ENCODE results near the gene YPEL1. TPM values are rescaled to one million over a fixed set of nuclear protein-coding genes. Genes with fewer than 3 reads are reported as not detected.

Gene YPEL1
- total RNA-seq, 4 donors from 2014 or later = 2.3 to 13.7 (median 7.6) TPM

DNA sequence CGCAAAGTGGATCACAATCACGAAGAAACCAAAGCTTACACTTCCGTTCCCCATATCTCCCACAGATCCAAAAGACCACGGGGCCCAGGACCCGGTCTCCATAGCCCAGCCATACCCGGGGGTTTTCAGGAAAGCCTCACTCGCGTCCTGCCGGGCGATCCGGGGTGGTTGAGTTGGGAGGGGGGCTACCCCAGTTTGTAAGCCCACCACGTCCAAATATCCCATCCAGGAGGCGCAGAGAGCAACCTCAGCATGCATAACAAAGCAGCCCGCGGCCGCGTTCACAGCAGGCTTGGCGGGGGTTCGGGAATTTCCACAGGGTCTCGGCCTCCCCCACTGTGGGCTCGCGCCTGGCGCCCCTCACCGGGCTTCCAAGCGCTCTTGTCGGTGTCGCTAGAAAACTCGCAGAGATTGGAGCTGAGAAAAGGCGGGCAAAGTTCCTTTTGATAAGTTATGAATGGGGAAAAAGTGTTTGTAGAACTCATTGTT, 84.0 kb downstream of the YPEL1 start:
- Histone ChIP-seq H3K4me3 (peak overlapping the region; percentile 44 to 46), H3K27ac (no peak overlapping the region), H3K27me3 (no peaks in the 10 kb centered on the region), H3K36me3 (no peaks in the 10 kb centered on the region), H3K9me3 (no peaks in the 10 kb centered on the region), H3K4me1 (peaks cover 0 to 7% of the 10 kb centered on the region in 2 donors)
- DNase-seq = no peak
- no peak for TF ChIP-seq POLR2A (IDR thresholded peaks at IDR 0.05)
- intact Hi-C loops (cut with DNase I; ENCODE audit: low total_unique reads) = no loop called here

DNA sequence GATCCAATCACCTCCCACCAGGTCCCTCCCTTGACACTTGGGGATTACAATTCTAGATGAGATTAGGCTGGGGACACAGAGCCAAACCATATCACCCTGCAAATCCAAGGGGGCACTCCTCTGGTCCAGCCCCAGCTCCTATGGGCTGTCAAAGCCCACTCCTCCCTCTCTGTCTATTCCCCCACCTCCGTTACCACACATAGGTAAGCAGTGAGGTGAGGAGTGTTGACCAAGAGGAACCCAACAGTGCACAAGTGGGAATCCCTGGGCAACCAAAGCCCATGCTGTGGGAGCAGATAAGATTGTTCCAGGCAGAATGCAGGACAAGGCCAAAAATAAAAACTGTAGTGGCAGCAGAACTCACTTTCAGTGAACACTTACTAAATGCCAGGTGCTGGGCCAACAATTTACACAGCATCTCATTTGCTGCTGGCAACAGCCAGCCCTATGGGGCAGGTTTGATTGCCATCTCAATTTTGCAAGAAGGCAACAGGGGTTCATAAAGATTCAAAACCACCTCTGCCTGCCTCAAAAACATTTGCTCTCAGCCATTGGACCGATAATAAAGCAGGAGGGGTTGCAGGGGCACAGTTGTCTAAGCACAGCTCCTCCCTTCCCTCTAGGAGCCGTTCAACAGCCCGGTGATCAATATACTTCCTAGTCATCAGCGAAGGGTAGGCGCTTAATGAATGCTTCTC, 84.6 kb downstream of the YPEL1 start:
- Histone ChIP-seq H3K27me3 (no peaks in the 10 kb centered on the region), H3K27ac (no peak overlapping the region), H3K4me1 (peaks cover 0 to 7% of the 10 kb centered on the region in 2 donors), H3K4me3 (no peak overlapping the region), H3K9me3 (no peaks in the 10 kb centered on the region), H3K36me3 (no peaks in the 10 kb centered on the region)
- no peak for DNase-seq
- TF ChIP-seq, protein P1, sequence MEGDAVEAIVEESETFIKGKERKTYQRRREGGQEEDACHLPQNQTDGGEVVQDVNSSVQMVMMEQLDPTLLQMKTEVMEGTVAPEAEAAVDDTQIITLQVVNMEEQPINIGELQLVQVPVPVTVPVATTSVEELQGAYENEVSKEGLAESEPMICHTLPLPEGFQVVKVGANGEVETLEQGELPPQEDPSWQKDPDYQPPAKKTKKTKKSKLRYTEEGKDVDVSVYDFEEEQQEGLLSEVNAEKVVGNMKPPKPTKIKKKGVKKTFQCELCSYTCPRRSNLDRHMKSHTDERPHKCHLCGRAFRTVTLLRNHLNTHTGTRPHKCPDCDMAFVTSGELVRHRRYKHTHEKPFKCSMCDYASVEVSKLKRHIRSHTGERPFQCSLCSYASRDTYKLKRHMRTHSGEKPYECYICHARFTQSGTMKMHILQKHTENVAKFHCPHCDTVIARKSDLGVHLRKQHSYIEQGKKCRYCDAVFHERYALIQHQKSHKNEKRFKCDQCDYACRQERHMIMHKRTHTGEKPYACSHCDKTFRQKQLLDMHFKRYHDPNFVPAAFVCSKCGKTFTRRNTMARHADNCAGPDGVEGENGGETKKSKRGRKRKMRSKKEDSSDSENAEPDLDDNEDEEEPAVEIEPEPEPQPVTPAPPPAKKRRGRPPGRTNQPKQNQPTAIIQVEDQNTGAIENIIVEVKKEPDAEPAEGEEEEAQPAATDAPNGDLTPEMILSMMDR (IDR thresholded peaks at IDR 0.05) = no peak
- TF ChIP-seq POLR2A (IDR thresholded peaks at IDR 0.05) = no peak
- intact Hi-C loops (cut with DNase I; ENCODE audit: low total_unique reads) = no loop called here

DNA sequence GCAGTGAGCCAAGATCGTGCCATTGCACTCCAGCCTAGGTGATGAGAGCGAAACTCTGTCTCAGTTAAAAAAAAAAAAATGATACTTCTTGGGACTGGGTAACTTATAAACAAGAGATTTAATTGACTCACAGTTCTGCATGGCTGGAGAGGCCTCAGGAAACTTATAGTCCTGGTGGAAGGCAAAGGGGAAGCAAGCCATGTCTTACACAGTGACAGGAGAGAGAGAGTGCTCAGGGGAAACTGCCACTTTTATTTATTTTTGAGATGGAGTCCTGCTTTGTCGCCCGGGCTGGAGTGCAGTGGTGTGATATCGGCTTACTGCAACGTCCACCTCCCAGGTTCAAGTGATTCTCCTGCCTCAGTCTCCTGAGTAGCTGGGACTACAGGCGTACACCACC, 85.3 kb downstream of the YPEL1 start:
- Histone ChIP-seq H3K9me3 (no peaks in the 10 kb centered on the region), H3K36me3 (no peaks in the 10 kb centered on the region), H3K27me3 (no peaks in the 10 kb centered on the region), H3K4me1 (peaks cover 0 to 7% of the 10 kb centered on the region in 2 donors), H3K27ac (no peak overlapping the region), H3K4me3 (no peak overlapping the region)
- intact Hi-C loops (cut with DNase I; ENCODE audit: low total_unique reads) = no loop called here
- TF ChIP-seq POLR2A (IDR thresholded peaks at IDR 0.05) = no peak
- TF ChIP-seq, protein P1 (IDR thresholded peaks at IDR 0.05) = no peak
- no peak for DNase-seq

MicroRNAs encoded within 50 kb of the gene (microRNA counts, 767-probe panel; counts per million panel counts)
- microRNA hsa-miR-130b-3p (0 to 2,437 counts per million in 2 donors), microRNA hsa-miR-301b (0 counts per million in 2 donors)

Small RNAs within 50 kb of the gene (microRNA-seq; reads per million reads assigned to microRNA genes)
- 108 reads per million, percentile 56 among the genes with 10 or more reads in this experiment for gene MIR130B (ENCODE audit: borderline microRNAs expressed, borderline replicate concordance)
- not detected for gene MIR301B (ENCODE audit: borderline microRNAs expressed, borderline replicate concordance)

Small RNAs within 50 kb of the gene (small RNA-seq; reads per million reads assigned to genes)
- gene MIR301B = not detected
- not detected for gene RN7SL280P

Other genes starting within 250 kb of the YPEL1 start
- gene RIMBP3C, start 184.3 kb downstream of the YPEL1 start, total RNA-seq = not detected
- 10 to 100 TPM; 12.1 to 41.6 (median 24.1) TPM for gene UBE2L3, start 168.1 kb downstream of the YPEL1 start, total RNA-seq
- gene YDJC, start 105.8 kb downstream of the YPEL1 start, total RNA-seq = 10 to 100 TPM; 10.9 to 42.5 (median 16.0) TPM
- 1 to 10 TPM in 2 of 4 donors, not detected in 2; 1.5 to 3.5 TPM for gene CCDC116, start 103.0 kb downstream of the YPEL1 start, total RNA-seq
- gene SDF2L1, start 93.5 kb downstream of the YPEL1 start, total RNA-seq = 10 to 100 TPM in 2 of 4 donors, 1 to 10 TPM in 2; 1.8 to 22.4 (median 11.3) TPM
- 10 to 100 TPM in 2 of 4 donors, 1 to 10 TPM in 2; 5.6 to 37.9 (median 15.3) TPM for gene PPIL2, start 69.8 kb downstream of the YPEL1 start, total RNA-seq
- 100 to 1,000 TPM in 1 of 4 donors, 10 to 100 TPM in 3; 45.3 to 122 (median 75.2) TPM for gene MAPK1, start 131.9 kb upstream of the YPEL1 start, total RNA-seq
- gene PPM1F, start 217.1 kb upstream of the YPEL1 start, total RNA-seq = 10 to 100 TPM; 16.2 to 67.3 (median 48.8) TPM
- gene TOP3B, start 247.0 kb upstream of the YPEL1 start, total RNA-seq = 10 to 100 TPM in 3 of 4 donors, 1 to 10 TPM in 1; 6.2 to 36.4 (median 20.9) TPM

Measured in uterus (tissue), 4 donors.